ENCODE measurements around the gene UVSSA. TPM values are rescaled to one million over a fixed set of nuclear protein-coding genes. Genes with fewer than 3 reads are reported as not detected.

Gene UVSSA
- total and polyA plus RNA-seq, 2 donors (not counting 1 experiment from before 2014, with no cell fraction given) = 34.6 to 40.5 TPM

- H3K27ac Mint-ChIP-seq = no peak overlapping the region
- WGBS (ENCODE audit: insufficient coverage) = 95% methylated on average over 35 of the region's 35 CpGs
- DNase-seq = no peak
Observed at GRCh38 chr4:1366371-1367229, 19.6 kb downstream of the UVSSA start.

More at GRCh38 chr4:1366371-1367229, 19.6 kb downstream of the UVSSA start:
- intact Hi-C loops (cut with micrococcal nuclease) = no loop called here
- ChIA-PET CTCF (interaction anchor here (2.4 kb wide), 1 partner anchor 11 kb away, joined by 9 read pairs; no protein-coding TSS in a partner anchor), POLR2A (no interaction called here)
- Histone ChIP-seq H3K27me3 (replicated peaks in 1 of 4; ENCODE audit: control extremely low read depth in 1 of 4, control insufficient read depth in 3 of 4, insufficient read depth in 4 of 4, low read length in 3 of 4) (no peaks in the 10 kb centered on the region), H3K36me3 (replicated peaks in 1 of 2; ENCODE audit: control extremely low read depth in 1 of 2, control insufficient read depth in 1 of 2, extremely low read depth in 1 of 2, insufficient read depth in 2 of 2, low read length in 1 of 2) (peaks cover 0 to 7% of the 10 kb centered on the region in 2 experiments), H3K9me3 (ENCODE audit: control extremely low read depth in 1 of 3, control insufficient read depth in 2 of 3, insufficient read depth in 1 of 3, low read length in 2 of 3) (no peaks in the 10 kb centered on the region), H3K79me2 (ENCODE audit: control insufficient read depth, insufficient read depth, low read length) (no peaks in the 10 kb centered on the region), H2AFZ (ENCODE audit: insufficient read depth, low read depth, low read length, poor library complexity, severe bottlenecking) (no peak overlapping the region), H3K4me2 (replicated peaks; ENCODE audit: low read depth, low read length, poor library complexity, severe bottlenecking) (no peak overlapping the region), H3K27ac (ENCODE audit: low read length in 2 of 2) (no peak overlapping the region), H4K20me1 (ENCODE audit: control insufficient read depth, insufficient read depth, low read length, poor library complexity, severe bottlenecking) (no peaks in the 10 kb centered on the region), H3K9ac (ENCODE audit: low read length) (no peak overlapping the region), H3K4me3 (ENCODE audit: control extremely low read depth in 1 of 5, extremely low read depth in 1 of 5, insufficient read depth in 1 of 5, low read depth in 2 of 5, low read length in 4 of 5) (no peak overlapping the region), H3K4me1 (ENCODE audit: control insufficient read depth in 2 of 2, insufficient read depth in 2 of 2, low read length in 2 of 2) (no peaks in the 10 kb centered on the region)
- Mint-ChIP-seq H3K4me1 (no peaks in the 10 kb centered on the region), H3K4me3 (no peak overlapping the region), H3K27me3 (no peaks in the 10 kb centered on the region), H3K9me3 (ENCODE audit: insufficient read depth) (no peaks in the 10 kb centered on the region)
- TF ChIP-seq EZH2 (IDR thresholded peaks at IDR 0.05; ENCODE audit: borderline replicate concordance, insufficient read depth, low read depth, low read length, poor library complexity, severe bottlenecking) (no peak), CTCF (IDR thresholded peaks at IDR 0.05) (no peak)
- ATAC-seq (ENCODE audit: low read depth) = no peak

Measured in B cell (primary cell).